Breast epithelium (tissue), 3 donors: ENCODE data around the gene DUS2.

Source experiments
- POLR2A ChIP-seq: fragments of 450-650 bp; IDR thresholded peaks from one replicate; pipeline ENCODE4 v1.6.1; 2016; ENCODE audit warnings: antibody characterized with exemption, mild to moderate bottlenecking, moderate library complexity
- POLR2AphosphoS5 ChIP-seq, 3 donors: sonication (generic); formaldehyde crosslinking; IDR thresholded peaks; one replicate each; pipeline ENCODE4 v1.6.1; 2017; ENCODE audit warnings: antibody characterized with exemption in 3 of 3
- TF ChIP-seq, protein P1 (sequence below), 3 donors: fragments of 450-650 bp; IDR thresholded peaks; one replicate each; pipeline ENCODE4 v1.5.1; 2016 to 2017; ENCODE audit warnings: antibody characterized with exemption in 3 of 3, mild to moderate bottlenecking in 3 of 3, moderate library complexity in 3 of 3

DNA sequence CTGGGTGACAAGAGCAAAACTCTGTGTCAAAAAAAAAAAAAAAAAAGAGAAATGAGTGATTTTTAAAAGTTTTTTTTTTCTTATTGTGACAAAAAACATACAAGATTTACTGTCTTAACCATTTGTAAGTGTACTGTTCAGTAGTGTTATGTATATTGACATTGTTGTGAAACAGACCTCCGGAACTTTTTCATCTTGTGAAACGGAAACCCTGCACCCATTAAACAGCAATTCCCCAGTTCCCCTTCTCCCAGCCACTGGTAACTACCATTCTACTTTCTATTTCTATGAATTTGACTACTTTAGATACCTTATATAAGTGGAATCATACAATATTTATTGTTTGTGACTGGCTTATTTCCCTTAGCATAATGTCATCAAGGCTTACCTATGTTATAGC, 18.7 kb downstream of the DUS2 start:
- no peak for TF ChIP-seq POLR2A
- TF ChIP-seq, protein P1, sequence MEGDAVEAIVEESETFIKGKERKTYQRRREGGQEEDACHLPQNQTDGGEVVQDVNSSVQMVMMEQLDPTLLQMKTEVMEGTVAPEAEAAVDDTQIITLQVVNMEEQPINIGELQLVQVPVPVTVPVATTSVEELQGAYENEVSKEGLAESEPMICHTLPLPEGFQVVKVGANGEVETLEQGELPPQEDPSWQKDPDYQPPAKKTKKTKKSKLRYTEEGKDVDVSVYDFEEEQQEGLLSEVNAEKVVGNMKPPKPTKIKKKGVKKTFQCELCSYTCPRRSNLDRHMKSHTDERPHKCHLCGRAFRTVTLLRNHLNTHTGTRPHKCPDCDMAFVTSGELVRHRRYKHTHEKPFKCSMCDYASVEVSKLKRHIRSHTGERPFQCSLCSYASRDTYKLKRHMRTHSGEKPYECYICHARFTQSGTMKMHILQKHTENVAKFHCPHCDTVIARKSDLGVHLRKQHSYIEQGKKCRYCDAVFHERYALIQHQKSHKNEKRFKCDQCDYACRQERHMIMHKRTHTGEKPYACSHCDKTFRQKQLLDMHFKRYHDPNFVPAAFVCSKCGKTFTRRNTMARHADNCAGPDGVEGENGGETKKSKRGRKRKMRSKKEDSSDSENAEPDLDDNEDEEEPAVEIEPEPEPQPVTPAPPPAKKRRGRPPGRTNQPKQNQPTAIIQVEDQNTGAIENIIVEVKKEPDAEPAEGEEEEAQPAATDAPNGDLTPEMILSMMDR (IDR thresholded peaks at IDR 0.05): no peak
- TF ChIP-seq POLR2AphosphoS5 (IDR thresholded peaks at IDR 0.05): no peak
